ENCODE results near the gene KLHL41.

GRCh38 chr2:169561364-169561763 is 51.9 kb downstream of the KLHL41 start:
- no peak for TF ChIP-seq CTCF (IDR thresholded peaks at IDR 0.05; ENCODE audit: low read depth, low read length, missing input control)
- TF ChIP-seq MAX (IDR thresholded peaks at IDR 0.05): no peak
- TF ChIP-seq GABPA (IDR thresholded peaks at IDR 0.05 in 1 of 2, conservative IDR thresholded peaks at IDR 0.05 in 1 of 2): no peak
- no peak for TF ChIP-seq YY1 (IDR thresholded peaks at IDR 0.05)
- TF ChIP-seq ATF3 (IDR thresholded peaks at IDR 0.05): no peak
- TF ChIP-seq REST (IDR thresholded peaks at IDR 0.05): no peak
- TF ChIP-seq TAF1 (conservative IDR thresholded peaks at IDR 0.05): no peak
- no peak for TF ChIP-seq HNF4A (conservative IDR thresholded peaks at IDR 0.05)
- no peak for TF ChIP-seq RAD21 (IDR thresholded peaks at IDR 0.05)
- no peak for TF ChIP-seq SP1 (IDR thresholded peaks at IDR 0.05)
- no peak for TF ChIP-seq NR2F2 (IDR thresholded peaks at IDR 0.05)
- no peak for TF ChIP-seq JUND (IDR thresholded peaks at IDR 0.05)
